Stimulated activated naive CD8-positive, alpha-beta T cell treated with anti-CD3 and anti-CD28 coated beads, Interleukin-15, Interleukin-2, amounts not matched to agents 100 U/mL and 50 U/mL, for 24 hours (primary cell): ENCODE measurements around the gene SSBP4.

Experiments
- ATAC-seq: fragments of 150-1000 bp; cut with Tn5 transposase; one replicate; pipeline ENCODE4 v1.10.0; 2021
- DNase-seq: peaks from one replicate; pipeline ENCODE4 v3.0.0; 2021

SSBP4 gene

GRCh38 chr19:18469069-18469846, 50.1 kb downstream of the SSBP4 start:
- ATAC-seq, result peak; percentile 53
- peak; percentile 74 for DNase-seq

GRCh38 chr19:18470787-18471186, 51.6 kb downstream of the SSBP4 start:
- ATAC-seq, result no peak
- DNase-seq, result no peak

GRCh38 chr19:18473003-18473705, 54.0 kb downstream of the SSBP4 start:
- no peak for ATAC-seq
- no peak for DNase-seq

GRCh38 chr19:18473706-18474087, 54.5 kb downstream of the SSBP4 start:
- no peak for ATAC-seq
- no peak for DNase-seq

- ATAC-seq (no peak), DNase-seq (no peak)
These were observed 55.2 kb downstream of the SSBP4 start for GRCh38 chr19:18474366-18474887.

- peak; percentile 6 for ATAC-seq
- DNase-seq, result no peak
These were observed 55.8 kb downstream of the SSBP4 start for GRCh38 chr19:18475004-18475453.

- DNase-seq (no peak), ATAC-seq (no peak)
These were observed 56.6 kb downstream of the SSBP4 start for GRCh38 chr19:18475762-18476331.

GRCh38 chr19:18476507-18477041, 57.4 kb downstream of the SSBP4 start:
- no peak for DNase-seq
- no peak for ATAC-seq

GRCh38 chr19:18477042-18477779, 58.0 kb downstream of the SSBP4 start:
- DNase-seq (no peak), ATAC-seq (no peak)

- DNase-seq, result no peak
- no peak for ATAC-seq
These were observed 58.8 kb downstream of the SSBP4 start for GRCh38 chr19:18477974-18478373.

GRCh38 chr19:18478545-18479311, 59.5 kb downstream of the SSBP4 start:
- ATAC-seq, result peak; percentile 96

GRCh38 chr19:18480006-18480691, 61.0 kb downstream of the SSBP4 start:
- ATAC-seq (no peak), DNase-seq (no peak)

More at GRCh38 chr19:18478545-18479311, 59.5 kb downstream of the SSBP4 start:
- DNase-seq, result peak; percentile 86

- DNase-seq (peak; percentile 48), ATAC-seq (peak; percentile 40)
These were observed 62.5 kb downstream of the SSBP4 start for GRCh38 chr19:18481505-18482222.

GRCh38 chr19:18483119-18483890, 64.1 kb downstream of the SSBP4 start:
- ATAC-seq (no peak), DNase-seq (no peak)
